ENCODE data around the gene SLC16A9. TPM values are rescaled to one million over a fixed set of nuclear protein-coding genes. Genes with fewer than 3 reads are reported as not detected.
A peak's percentile ranks its signal among the peaks of the same experiment; 100 is the strongest.

SLC16A9 gene
- polyA plus RNA-seq, 1 donor, result 2.6 TPM

GRCh38 chr10:59628965-59629364, 80.7 kb downstream of the SLC16A9 start:
- H3K27me3 ChIP-seq (ENCODE audit: control insufficient read depth, insufficient read depth, low read length), result no peaks in the 10 kb centered on the region
- H3K4me3 ChIP-seq (ENCODE audit: low read length), result no peak overlapping the region
- H3K27ac ChIP-seq (ENCODE audit: low read length), result no peak overlapping the region
- no peaks in the 10 kb centered on the region for H3K36me3 ChIP-seq (ENCODE audit: control insufficient read depth, insufficient read depth, low read length)
- no peaks in the 10 kb centered on the region for H3K9me3 ChIP-seq (ENCODE audit: control insufficient read depth, low read depth, low read length)
- no CpG with 5 or more reads among the region's 4 CpGs for WGBS (ENCODE audit: insufficient coverage, low lambda C conversion rate)
- peak; percentile 29 to 39 for DNase-seq
- peaks cover 3% of the 10 kb centered on the region for H3K4me1 ChIP-seq (ENCODE audit: control insufficient read depth, insufficient read depth, low read length)

- H3K9me3 ChIP-seq (ENCODE audit: control insufficient read depth, low read depth, low read length), result no peaks in the 10 kb centered on the region
- H3K36me3 ChIP-seq (ENCODE audit: control insufficient read depth, insufficient read depth, low read length), result no peaks in the 10 kb centered on the region
- no peak overlapping the region for H3K4me3 ChIP-seq (ENCODE audit: low read length)
- peaks cover 3% of the 10 kb centered on the region for H3K4me1 ChIP-seq (ENCODE audit: control insufficient read depth, insufficient read depth, low read length)
- H3K27me3 ChIP-seq (ENCODE audit: control insufficient read depth, insufficient read depth, low read length), result no peaks in the 10 kb centered on the region
- 70% methylated on average over 2 of the region's 6 CpGs for WGBS (ENCODE audit: insufficient coverage, low lambda C conversion rate)
- DNase-seq, result no peak
- H3K27ac ChIP-seq (ENCODE audit: low read length), result no peak overlapping the region
Observed at GRCh38 chr10:59628456-59628855, 81.2 kb downstream of the SLC16A9 start.

- Histone ChIP-seq H3K36me3 (ENCODE audit: control insufficient read depth, insufficient read depth, low read length) (no peaks in the 10 kb centered on the region), H3K4me3 (ENCODE audit: low read length) (no peak overlapping the region), H3K9me3 (ENCODE audit: control insufficient read depth, low read depth, low read length) (no peaks in the 10 kb centered on the region), H3K4me1 (ENCODE audit: control insufficient read depth, insufficient read depth, low read length) (peaks cover 3% of the 10 kb centered on the region), H3K27ac (ENCODE audit: low read length) (no peak overlapping the region), H3K27me3 (ENCODE audit: control insufficient read depth, insufficient read depth, low read length) (no peaks in the 10 kb centered on the region)
- DNase-seq, result no peak
- no CpG with 5 or more reads among the region's 4 CpGs for WGBS (ENCODE audit: insufficient coverage, low lambda C conversion rate)
Observed at GRCh38 chr10:59627366-59628018, 82.2 kb downstream of the SLC16A9 start.

GRCh38 chr10:59626523-59626869, 83.2 kb downstream of the SLC16A9 start:
- DNase-seq, result no peak

GRCh38 chr10:59625721-59626522, 83.7 kb downstream of the SLC16A9 start:
- peak; percentile 64 to 69 for DNase-seq
- H3K4me1 ChIP-seq (ENCODE audit: control insufficient read depth, insufficient read depth, low read length), result peaks cover 3% of the 10 kb centered on the region
- H3K27ac ChIP-seq (ENCODE audit: low read length), result no peak overlapping the region
- H3K27me3 ChIP-seq (ENCODE audit: control insufficient read depth, insufficient read depth, low read length), result no peaks in the 10 kb centered on the region
- no peak overlapping the region for H3K4me3 ChIP-seq (ENCODE audit: low read length)
- no peaks in the 10 kb centered on the region for H3K9me3 ChIP-seq (ENCODE audit: control insufficient read depth, low read depth, low read length)
- H3K36me3 ChIP-seq (ENCODE audit: control insufficient read depth, insufficient read depth, low read length), result no peaks in the 10 kb centered on the region
- no CpG with 5 or more reads among the region's 8 CpGs for WGBS (ENCODE audit: insufficient coverage, low lambda C conversion rate)

More at GRCh38 chr10:59626523-59626869, 83.2 kb downstream of the SLC16A9 start:
- Histone ChIP-seq H3K4me1 (ENCODE audit: control insufficient read depth, insufficient read depth, low read length) (peaks cover 3% of the 10 kb centered on the region), H3K27ac (ENCODE audit: low read length) (no peak overlapping the region), H3K4me3 (ENCODE audit: low read length) (no peak overlapping the region), H3K9me3 (ENCODE audit: control insufficient read depth, low read depth, low read length) (no peaks in the 10 kb centered on the region), H3K27me3 (ENCODE audit: control insufficient read depth, insufficient read depth, low read length) (no peaks in the 10 kb centered on the region), H3K36me3 (ENCODE audit: control insufficient read depth, insufficient read depth, low read length) (no peaks in the 10 kb centered on the region)
- no CpG with 5 or more reads among the region's 3 CpGs for WGBS (ENCODE audit: insufficient coverage, low lambda C conversion rate)

- Histone ChIP-seq H3K4me3 (ENCODE audit: low read length) (no peak overlapping the region), H3K27me3 (ENCODE audit: control insufficient read depth, insufficient read depth, low read length) (no peaks in the 10 kb centered on the region), H3K36me3 (ENCODE audit: control insufficient read depth, insufficient read depth, low read length) (no peaks in the 10 kb centered on the region), H3K27ac (ENCODE audit: low read length) (no peak overlapping the region), H3K4me1 (ENCODE audit: control insufficient read depth, insufficient read depth, low read length) (peaks cover 3% of the 10 kb centered on the region), H3K9me3 (ENCODE audit: control insufficient read depth, low read depth, low read length) (no peaks in the 10 kb centered on the region)
- WGBS (ENCODE audit: insufficient coverage, low lambda C conversion rate), result no CpG with 5 or more reads among the region's 8 CpGs
- no peak for DNase-seq
Observed at GRCh38 chr10:59624951-59625350, 84.7 kb downstream of the SLC16A9 start.

- no peak for DNase-seq
Observed at GRCh38 chr10:59624136-59624535, 85.5 kb downstream of the SLC16A9 start.

GRCh38 chr10:59623133-59624121, 86.2 kb downstream of the SLC16A9 start:
- no peak overlapping the region for H3K4me3 ChIP-seq (ENCODE audit: low read length)
- H3K27ac ChIP-seq (ENCODE audit: low read length), result no peak overlapping the region
- no peak for DNase-seq
- 71% methylated on average over 11 of the region's 16 CpGs for WGBS (ENCODE audit: insufficient coverage, low lambda C conversion rate)
- no peaks in the 10 kb centered on the region for H3K36me3 ChIP-seq (ENCODE audit: control insufficient read depth, insufficient read depth, low read length)
- no peaks in the 10 kb centered on the region for H3K27me3 ChIP-seq (ENCODE audit: control insufficient read depth, insufficient read depth, low read length)
- no peaks in the 10 kb centered on the region for H3K4me1 ChIP-seq (ENCODE audit: control insufficient read depth, insufficient read depth, low read length)
- no peaks in the 10 kb centered on the region for H3K9me3 ChIP-seq (ENCODE audit: control insufficient read depth, low read depth, low read length)

More at GRCh38 chr10:59624136-59624535, 85.5 kb downstream of the SLC16A9 start:
- peaks cover 3% of the 10 kb centered on the region for H3K4me1 ChIP-seq (ENCODE audit: control insufficient read depth, insufficient read depth, low read length)
- WGBS (ENCODE audit: insufficient coverage, low lambda C conversion rate), result no CpG with 5 or more reads among the region's 3 CpGs
- H3K9me3 ChIP-seq (ENCODE audit: control insufficient read depth, low read depth, low read length), result no peaks in the 10 kb centered on the region
- H3K27ac ChIP-seq (ENCODE audit: low read length), result no peak overlapping the region
- no peaks in the 10 kb centered on the region for H3K27me3 ChIP-seq (ENCODE audit: control insufficient read depth, insufficient read depth, low read length)
- H3K4me3 ChIP-seq (ENCODE audit: low read length), result no peak overlapping the region
- no peaks in the 10 kb centered on the region for H3K36me3 ChIP-seq (ENCODE audit: control insufficient read depth, insufficient read depth, low read length)

GRCh38 chr10:59622320-59623132, 87.1 kb downstream of the SLC16A9 start:
- Histone ChIP-seq H3K36me3 (ENCODE audit: control insufficient read depth, insufficient read depth, low read length) (no peaks in the 10 kb centered on the region), H3K27ac (ENCODE audit: low read length) (no peak overlapping the region), H3K4me3 (ENCODE audit: low read length) (no peak overlapping the region), H3K27me3 (ENCODE audit: control insufficient read depth, insufficient read depth, low read length) (no peaks in the 10 kb centered on the region), H3K4me1 (ENCODE audit: control insufficient read depth, insufficient read depth, low read length) (no peaks in the 10 kb centered on the region), H3K9me3 (ENCODE audit: control insufficient read depth, low read depth, low read length) (no peaks in the 10 kb centered on the region)
- peak; percentile 40 to 64 for DNase-seq
- WGBS (ENCODE audit: insufficient coverage, low lambda C conversion rate), result 58% methylated on average over 2 of the region's 16 CpGs
